HepG2 (cell line): ENCODE data around the gene DDX59. TPM values are rescaled to one million over a fixed set of nuclear protein-coding genes. Genes with fewer than 3 reads are reported as not detected.

Experiments
- ATM ChIP-seq: fragments of 450-650 bp; IDR thresholded peaks from 2 replicates; pipeline ENCODE4 v1.7.1; 2017; ENCODE audit warnings: mild to moderate bottlenecking, borderline replicate concordance
- FOXM1 ChIP-seq: sonication (generic); formaldehyde crosslinking; IDR thresholded peaks from 2 replicates; pipeline ENCODE4 v1.5.0; 2020; ENCODE audit warnings: missing genetic modification reagents
- HCFC1 ChIP-seq: fragments of 150-350 bp; IDR thresholded peaks from 2 replicates; pipeline ENCODE4 v1.6.1; 2014; ENCODE audit warnings: low read depth, low read length
- JARID2 ChIP-seq: sonication (generic); formaldehyde crosslinking; IDR thresholded peaks from 2 replicates; pipeline ENCODE4 v1.8.1; 2023; ENCODE audit warnings: missing genetic modification reagents, inconsistent platforms; ENCODE audit not compliant: insufficient replicate concordance
- MAFK ChIP-seq, 2 experiments: IDR thresholded peaks in 1 of 2; conservative IDR thresholded peaks in 1 of 2; 2 replicates each; pipeline ENCODE4 v1.6.1; 2011; ENCODE audit warnings: improper control_type of control experiment in 2 of 2, low read length in 2 of 2
- NR3C1 ChIP-seq: sonication (generic); formaldehyde crosslinking; IDR thresholded peaks from 2 replicates; pipeline ENCODE4 v1.4.0; 2020; ENCODE audit warnings: missing genetic modification reagents
- RORA ChIP-seq: sonication (generic); formaldehyde crosslinking; IDR thresholded peaks from 2 replicates; pipeline ENCODE4 v1.5.0; 2020; ENCODE audit warnings: mild to moderate bottlenecking, missing genetic modification reagents, moderate library complexity
- SNAPC4 ChIP-seq: sonication (generic); formaldehyde crosslinking; IDR thresholded peaks from 2 replicates; pipeline ENCODE4 v1.4.0; 2020; ENCODE audit warnings: mild to moderate bottlenecking, missing genetic modification reagents
- STAT5B ChIP-seq: sonication (generic); formaldehyde crosslinking; IDR thresholded peaks from 2 replicates; pipeline ENCODE4 v1.4.0; 2020; ENCODE audit warnings: missing genetic modification reagents
- TBL1XR1 ChIP-seq: fragments of 150-350 bp; IDR thresholded peaks from 2 replicates; pipeline ENCODE4 v1.6.1; 2014; ENCODE audit warnings: borderline replicate concordance, low read length; ENCODE audit not compliant: partially characterized antibody
- ZBTB1 ChIP-seq: sonication (generic); formaldehyde crosslinking; IDR thresholded peaks from 2 replicates; pipeline ENCODE4 v1.4.0; 2020; ENCODE audit warnings: missing genetic modification reagents, borderline replicate concordance
- ZBTB49 ChIP-seq: sonication (generic); formaldehyde crosslinking; IDR thresholded peaks from 2 replicates; pipeline ENCODE4 v1.4.0; 2020; ENCODE audit warnings: missing genetic modification reagents, borderline replicate concordance
- ZFP41 ChIP-seq: sonication (generic); formaldehyde crosslinking; IDR thresholded peaks from 2 replicates; pipeline ENCODE4 v1.4.0; 2020; ENCODE audit warnings: mild to moderate bottlenecking, missing genetic modification reagents, borderline replicate concordance
- ZNF124 ChIP-seq: sonication (generic); formaldehyde crosslinking; IDR thresholded peaks from 2 replicates; pipeline ENCODE4 v1.4.0; 2020; ENCODE audit warnings: missing genetic modification reagents
- ZNF317 ChIP-seq: sonication (generic); formaldehyde crosslinking; IDR thresholded peaks from 2 replicates; pipeline ENCODE4 v1.5.0; 2020; ENCODE audit warnings: mild to moderate bottlenecking, missing genetic modification reagents
- ZNF33B ChIP-seq: sonication (generic); formaldehyde crosslinking; IDR thresholded peaks from 2 replicates; pipeline ENCODE4 v1.5.1; 2020; ENCODE audit warnings: mild to moderate bottlenecking, missing genetic modification reagents
- ZNF383 ChIP-seq: sonication (generic); formaldehyde crosslinking; IDR thresholded peaks from 2 replicates; pipeline ENCODE4 v1.4.0; 2020; ENCODE audit warnings: missing genetic modification reagents, mild to moderate bottlenecking, borderline replicate concordance
- ZNF569 ChIP-seq: sonication (generic); formaldehyde crosslinking; IDR thresholded peaks from 2 replicates; pipeline ENCODE4 v1.5.0; 2020; ENCODE audit warnings: mild to moderate bottlenecking, missing genetic modification reagents, moderate library complexity, borderline replicate concordance
- polyA plus RNA-seq, 8 experiments: library from polyadenylated mRNA; depleted of rRNA in 3 of 8; stranded (reverse) in 7 of 8; unstranded in 1 of 8; fragments of >200 nt; fragmentation: Illumina TruSeq in 4 of 8; extraction: Trizol in 4 of 8; gene quantifications; 2 replicates each; pipeline versions ENCODE4 v1.2.1 to v1.2.3, GENCODE V29; 2011 to 2016; ENCODE audit warnings: low read depth in 4 of 8, missing spikeins in 1 of 8, mixed read lengths in 1 of 8; ENCODE audit not compliant: insufficient read depth in 1 of 8
- total RNA-seq, 5 experiments: library from RNA; depleted of rRNA; stranded (reverse); fragments of >200 nt; fragmentation: Illumina TruSeq; extraction: Trizol; gene quantifications; 2 replicates each; pipeline ENCODE4 v1.2.3, GENCODE V29; 2016; ENCODE audit warnings: low read depth in 1 of 5

Gene DDX59
- total and polyA plus RNA-seq, 2 of the 13 experiments (the other 11 are each of a cell fraction or from before 2014, with no cell fraction given): 12.1 to 14.8 TPM

- TF ChIP-seq STAT5B: peak; percentile 21; the same call in 1 of the 2 replicates
- TF ChIP-seq ZFP41 (CRISPR knock-in tag): no peak
- no peak for TF ChIP-seq ZBTB49
- no peak for TF ChIP-seq RORA
- TF ChIP-seq ZNF124 (CRISPR knock-in tag): peak; percentile 47; the same call in 1 of the 2 replicates
- peak; percentile 74 for TF ChIP-seq ZNF33B (CRISPR knock-in tag)
- TF ChIP-seq ZNF383 (CRISPR knock-in tag): 0 out of 2 replicates have a peak, but pooled peaks have one; percentile 41
- TF ChIP-seq HCFC1: no peak; the same call in 1 of the 2 replicates
- peak; percentile 66 for TF ChIP-seq JARID2
- TF ChIP-seq ATM: no peak
- TF ChIP-seq FOXM1 (CRISPR knock-in tag): no peak
- TF ChIP-seq ZNF569 (CRISPR knock-in tag): no peak
- no peak for TF ChIP-seq MAFK (conservative IDR thresholded peaks at IDR 0.05 in 1 of 2, IDR thresholded peaks at IDR 0.05 in 1 of 2; ENCODE audit: low read length in 2 of 2)
- TF ChIP-seq SNAPC4 (CRISPR knock-in tag): peak; percentile 71; the same call in 1 of the 2 replicates
- TF ChIP-seq ZNF317 (CRISPR knock-in tag): peak; percentile 62
- TF ChIP-seq ZBTB1 (CRISPR knock-in tag): peak; percentile 75; the same call in 1 of the 2 replicates
- TF ChIP-seq TBL1XR1: no peak
- no peak for TF ChIP-seq NR3C1
Observed at GRCh38 chr1:200669314-200670241, at the start of gene DDX59 (continued).
